Cardiac muscle cell (in vitro differentiated cells and primary cell): Measurements from ENCODE around the gene PURB. TPM values are rescaled to one million over a fixed set of nuclear protein-coding genes. Genes with fewer than 3 reads are reported as not detected.

ENCODE experiments used
- DNase-seq, 2 donors: peaks; one replicate each; pipeline versions ENCODE4 v3.0.0 to v3.0.0-alpha.2; 2010 to 2017; ENCODE audit warnings: low read depth in 1 of 2, low spot score in 1 of 2
- H3K27ac ChIP-seq: fragments of 200-600 bp; sonication (generic); 2 replicates; pipeline ENCODE4 v1.5.1; 2016
- H3K27me3 ChIP-seq: fragments of 200-600 bp; sonication (generic); 2 replicates; pipeline ENCODE4 v1.6.0; 2016; ENCODE audit warnings: control low read depth
- H3K36me3 ChIP-seq: fragments of 200-600 bp; sonication (generic); 2 replicates; pipeline ENCODE4 v1.5.1; 2016; ENCODE audit warnings: control low read depth
- H3K4me1 ChIP-seq: fragments of 200-600 bp; sonication (generic); 2 replicates; pipeline ENCODE4 v1.8.1; 2017; ENCODE audit warnings: low read depth, mild to moderate bottlenecking, mixed run types
- H3K4me3 ChIP-seq: fragments of 200-600 bp; sonication (generic); 2 replicates; pipeline ENCODE4 v1.5.1; 2016; ENCODE audit warnings: mild to moderate bottlenecking
- H3K9me3 ChIP-seq: fragments of 200-600 bp; sonication (generic); 2 replicates; pipeline ENCODE4 v1.5.1; 2017; ENCODE audit warnings: low read depth, mild to moderate bottlenecking, control low read depth
- polyA plus RNA-seq: library from polyadenylated mRNA; unstranded; fragments of >200 nt; fragmentation: Nextera tagmentation; extraction: Ambion mirVana; gene quantifications from 2 replicates; pipeline ENCODE4 v1.2.1, GENCODE V29; 2016
- total RNA-seq: library from RNA; depleted of rRNA; stranded (reverse); fragments of >200 nt; gene quantifications from 2 replicates; pipeline ENCODE4 v1.2.3, GENCODE V29; 2016
- TF ChIP-seq, protein P1 (sequence below): IDR thresholded peaks from 2 replicates; pipeline ENCODE4 v1.5.1; 2012; ENCODE audit warnings: low read depth, mild to moderate bottlenecking, low read length

The PURB gene
- total and polyA plus RNA-seq, 2 experiments from 2014 or later, result 3.3 to 27.9 TPM

- no peak overlapping the region for H3K4me3 ChIP-seq
- peak in 1 of 2 donors; percentile 22 for DNase-seq
- no peaks in the 10 kb centered on the region for H3K4me1 ChIP-seq
- H3K9me3 ChIP-seq, result no peaks in the 10 kb centered on the region
- no peak overlapping the region for H3K27ac ChIP-seq
- TF ChIP-seq, protein P1, sequence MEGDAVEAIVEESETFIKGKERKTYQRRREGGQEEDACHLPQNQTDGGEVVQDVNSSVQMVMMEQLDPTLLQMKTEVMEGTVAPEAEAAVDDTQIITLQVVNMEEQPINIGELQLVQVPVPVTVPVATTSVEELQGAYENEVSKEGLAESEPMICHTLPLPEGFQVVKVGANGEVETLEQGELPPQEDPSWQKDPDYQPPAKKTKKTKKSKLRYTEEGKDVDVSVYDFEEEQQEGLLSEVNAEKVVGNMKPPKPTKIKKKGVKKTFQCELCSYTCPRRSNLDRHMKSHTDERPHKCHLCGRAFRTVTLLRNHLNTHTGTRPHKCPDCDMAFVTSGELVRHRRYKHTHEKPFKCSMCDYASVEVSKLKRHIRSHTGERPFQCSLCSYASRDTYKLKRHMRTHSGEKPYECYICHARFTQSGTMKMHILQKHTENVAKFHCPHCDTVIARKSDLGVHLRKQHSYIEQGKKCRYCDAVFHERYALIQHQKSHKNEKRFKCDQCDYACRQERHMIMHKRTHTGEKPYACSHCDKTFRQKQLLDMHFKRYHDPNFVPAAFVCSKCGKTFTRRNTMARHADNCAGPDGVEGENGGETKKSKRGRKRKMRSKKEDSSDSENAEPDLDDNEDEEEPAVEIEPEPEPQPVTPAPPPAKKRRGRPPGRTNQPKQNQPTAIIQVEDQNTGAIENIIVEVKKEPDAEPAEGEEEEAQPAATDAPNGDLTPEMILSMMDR, result no peak
- no peaks in the 10 kb centered on the region for H3K36me3 ChIP-seq
- H3K27me3 ChIP-seq, result no peaks in the 10 kb centered on the region
Observed at GRCh38 chr7:44897309-44897708, 12.0 kb upstream of the PURB start.

DNA sequence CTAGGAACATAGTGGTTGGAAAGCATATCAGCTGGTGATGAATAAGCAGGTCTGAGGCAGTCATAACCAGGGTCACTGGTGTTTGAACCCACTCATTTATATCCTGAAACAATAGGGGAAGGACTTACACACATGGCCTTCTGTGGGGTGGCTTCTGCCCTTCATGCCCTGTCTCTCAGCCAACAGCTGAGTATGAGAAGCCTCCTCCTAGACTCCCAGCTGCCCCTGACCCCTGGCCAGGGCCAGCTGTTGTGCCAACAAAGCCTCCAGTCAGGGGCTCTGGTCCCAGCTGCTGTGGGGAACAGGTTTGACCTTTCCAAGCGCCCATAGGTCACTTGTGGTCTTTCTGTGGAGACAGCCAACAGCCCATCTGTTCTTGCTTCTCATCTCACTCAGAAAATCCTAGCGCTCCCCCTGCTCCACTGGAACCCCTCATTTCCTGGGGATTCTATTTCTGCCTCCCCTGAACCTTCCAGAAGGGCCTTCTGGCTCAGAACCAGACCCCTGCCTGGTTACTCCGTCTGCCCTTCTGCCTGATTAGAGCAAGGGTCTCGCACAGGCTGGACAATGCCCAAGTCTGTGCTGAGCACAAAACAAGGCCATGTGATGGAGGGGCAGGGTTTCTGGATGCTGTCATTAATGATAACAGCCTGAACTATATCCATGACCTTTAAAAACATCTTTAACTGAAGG is 9.7 kb upstream of the PURB start:
- H3K4me1 ChIP-seq, result no peaks in the 10 kb centered on the region
- no peak overlapping the region for H3K27ac ChIP-seq
- no peaks in the 10 kb centered on the region for H3K9me3 ChIP-seq
- no peak for DNase-seq
- TF ChIP-seq, protein P1, result no peak
- H3K4me3 ChIP-seq, result no peak overlapping the region
- no peaks in the 10 kb centered on the region for H3K27me3 ChIP-seq
- no peaks in the 10 kb centered on the region for H3K36me3 ChIP-seq

- DNase-seq, result no peak
- TF ChIP-seq, protein P1, result no peak
- no peak overlapping the region for H3K4me3 ChIP-seq
- H3K36me3 ChIP-seq, result no peaks in the 10 kb centered on the region
- H3K27ac ChIP-seq, result no peak overlapping the region
- H3K4me1 ChIP-seq, result no peaks in the 10 kb centered on the region
- no peaks in the 10 kb centered on the region for H3K27me3 ChIP-seq
- H3K9me3 ChIP-seq, result no peaks in the 10 kb centered on the region
Observed at GRCh38 chr7:44893710-44894234, 8.4 kb upstream of the PURB start.

DNA sequence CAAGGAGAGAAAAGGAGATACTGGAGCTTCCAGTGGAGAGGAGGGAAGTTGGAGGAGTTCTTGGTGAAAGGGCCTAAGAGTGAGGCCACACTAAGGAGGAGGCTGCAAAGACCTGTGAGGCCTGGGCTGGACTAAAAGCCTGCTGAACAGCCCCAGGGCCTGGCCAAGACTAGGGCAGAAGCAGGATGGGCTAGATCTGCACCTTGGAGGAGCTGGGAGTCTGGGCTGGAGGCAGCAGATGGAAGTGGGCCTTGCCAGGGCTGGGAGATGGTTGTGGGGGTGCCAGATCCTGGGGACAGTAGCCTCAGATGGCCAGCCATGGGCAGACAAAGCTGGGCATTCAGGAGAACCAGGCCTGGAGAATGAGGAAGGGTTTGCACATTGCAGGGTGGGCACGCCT is 6.5 kb upstream of the PURB start:
- TF ChIP-seq, protein P1, result no peak
- Histone ChIP-seq H3K4me1 (no peaks in the 10 kb centered on the region), H3K4me3 (no peak overlapping the region), H3K36me3 (no peaks in the 10 kb centered on the region), H3K9me3 (no peaks in the 10 kb centered on the region), H3K27ac (no peak overlapping the region), H3K27me3 (no peaks in the 10 kb centered on the region)
- DNase-seq, result no peak

DNA sequence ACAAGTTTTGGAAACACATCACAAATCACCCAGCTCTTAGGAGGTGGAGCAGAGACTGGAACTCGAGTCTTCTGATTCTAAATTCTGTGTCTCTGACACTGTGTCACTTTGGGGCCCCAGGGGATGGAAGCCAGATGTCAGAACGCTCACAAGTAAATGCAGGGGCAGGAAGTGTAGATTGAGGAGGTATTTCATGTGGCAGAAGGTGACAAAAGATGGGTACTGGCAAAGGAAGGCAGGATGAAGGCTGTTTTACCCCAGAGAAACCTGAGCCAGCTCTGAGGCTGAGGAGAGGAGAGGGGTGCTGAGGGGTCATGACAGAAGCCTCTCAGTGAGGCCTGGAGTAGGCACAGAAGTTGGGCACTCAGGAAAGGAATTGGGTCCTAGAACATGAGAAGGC is 6.0 kb upstream of the PURB start:
- Histone ChIP-seq H3K27me3 (no peaks in the 10 kb centered on the region), H3K27ac (no peak overlapping the region), H3K4me1 (no peaks in the 10 kb centered on the region), H3K4me3 (no peak overlapping the region), H3K36me3 (no peaks in the 10 kb centered on the region), H3K9me3 (no peaks in the 10 kb centered on the region)
- DNase-seq, result no peak
- TF ChIP-seq, protein P1, result no peak
